Measurements from ENCODE around the gene RNASE11. TPM values are rescaled to one million over a fixed set of nuclear protein-coding genes. Genes with fewer than 3 reads are reported as not detected.
"Not testable (repeated sequence)": the region's sequence is repeated elsewhere in the genome, so short reads cannot be mapped to it uniquely, and the experiment has no call there.

RNASE11 gene
- total RNA-seq, 1 donor from 2014 or later: not detected

DNA sequence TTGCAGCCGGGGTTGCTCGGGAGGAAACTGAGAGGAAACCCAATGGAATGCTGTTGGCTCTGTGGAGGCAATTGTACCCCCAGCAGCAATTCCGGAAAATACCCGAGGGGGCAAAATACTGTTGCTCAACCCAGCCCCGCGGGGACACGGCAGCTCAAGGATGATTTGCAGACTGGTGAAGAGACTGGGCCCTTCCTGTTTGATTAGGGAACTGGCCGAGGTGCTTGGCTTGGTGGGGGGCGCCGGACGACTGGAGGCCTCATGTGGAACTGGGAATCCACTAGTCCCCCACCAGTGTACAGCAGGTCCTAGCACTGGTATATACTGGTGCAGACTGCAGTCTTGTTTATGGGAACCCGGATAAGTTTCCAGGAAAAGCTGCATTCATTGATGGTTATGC, 13.7 kb upstream of the RNASE11 start:
- DNase-seq (no peak), ATAC-seq (no peak)
- intact Hi-C loops (cut with micrococcal nuclease): loop anchor here (10.0 kb wide), 1 partner anchor 187 kb away; the partner anchor contains the start of gene TEP1

DNA sequence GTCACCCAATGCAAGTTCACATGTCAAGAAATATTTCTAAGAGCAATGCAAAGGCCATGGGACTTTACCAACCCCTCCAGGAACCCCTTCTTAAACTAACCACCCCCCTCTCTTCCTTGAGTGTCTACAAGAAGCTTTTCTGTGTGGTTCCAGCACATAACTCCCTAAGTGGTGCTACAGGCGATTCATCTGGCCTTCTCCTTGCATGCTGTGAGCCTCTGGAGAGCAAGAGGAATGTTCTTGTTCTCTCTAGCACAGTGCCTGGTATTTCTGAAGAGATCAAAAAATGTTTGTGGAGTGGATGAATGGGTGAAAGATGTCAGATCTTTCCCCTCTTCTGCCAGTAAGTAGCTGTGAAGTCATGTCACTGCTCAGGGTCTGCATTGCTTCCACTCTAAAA, 9.3 kb upstream of the RNASE11 start:
- intact Hi-C loops (cut with micrococcal nuclease): no loop called here
- DNase-seq: no peak
- ATAC-seq: no peak

DNA sequence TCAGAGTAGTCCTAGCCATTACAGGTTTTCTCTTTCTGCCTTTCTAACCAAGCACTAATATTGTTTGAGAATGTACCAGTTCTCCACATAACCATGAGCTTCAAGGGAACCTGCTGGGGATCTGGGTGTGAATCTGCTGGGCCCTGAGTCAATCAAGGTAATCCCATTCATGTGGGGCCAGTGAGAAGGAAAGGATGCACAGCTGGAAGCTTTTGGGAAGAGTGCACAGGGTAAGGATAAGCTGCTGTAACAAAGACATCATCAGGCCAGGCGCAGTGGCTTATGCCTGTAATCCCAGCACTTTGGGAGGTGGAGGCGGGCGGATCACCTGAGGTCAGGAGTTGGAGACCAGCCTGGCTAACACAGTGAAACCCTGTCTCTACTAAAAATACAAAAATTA, 7.9 kb upstream of the RNASE11 start:
- ATAC-seq; intact Hi-C loops (cut with micrococcal nuclease); DNase-seq: not testable (repeated sequence)

DNA sequence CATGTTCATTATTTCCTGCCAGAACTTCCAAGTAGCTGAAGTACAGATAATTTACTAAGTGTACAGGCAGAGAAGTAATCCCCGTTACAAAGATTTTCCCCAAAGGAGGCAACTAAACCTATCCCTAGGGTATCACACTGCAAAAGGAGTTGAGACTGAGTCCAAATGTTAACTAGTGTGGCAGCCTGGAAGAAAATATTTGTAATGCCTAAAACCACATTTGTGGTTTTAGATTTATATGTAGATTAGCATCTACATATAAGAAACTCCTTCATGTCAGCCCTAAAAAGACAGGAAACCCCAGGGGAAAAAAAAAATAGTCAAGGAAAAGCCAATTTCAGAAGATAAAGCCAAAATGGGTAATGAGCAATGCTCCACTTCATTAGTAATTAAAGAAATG, 4.8 kb upstream of the RNASE11 start:
- intact Hi-C loops (cut with micrococcal nuclease): no loop called here
- ATAC-seq (no peak), DNase-seq (no peak)

DNA sequence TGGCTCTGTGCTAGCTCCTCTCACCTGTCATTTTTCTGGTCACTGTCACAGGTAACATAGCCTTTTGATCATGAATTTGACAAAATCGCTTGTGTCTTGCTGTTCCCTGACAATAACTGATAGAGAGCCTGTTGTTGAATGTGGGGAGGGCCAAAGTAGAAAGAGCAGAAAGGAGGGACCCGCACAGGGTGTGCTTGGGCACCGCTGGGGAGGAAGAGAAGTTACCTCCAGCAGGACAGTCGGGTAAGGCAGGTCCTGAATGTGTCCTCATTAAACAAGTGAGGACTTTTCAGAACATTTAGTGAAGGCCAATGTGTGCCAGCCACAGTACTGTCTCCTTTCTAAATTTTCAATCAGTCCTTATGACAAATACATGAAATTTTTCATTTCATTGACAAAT, 3.4 kb upstream of the RNASE11 start, which contains the start of gene RNASE12:
TSS of gene RNASE12 (minus strand) at position 142 of the 400 bp plus-strand sequence. CDS start 653 bp downstream, outside the sequence.
- ATAC-seq (no peak), DNase-seq (no peak)
- intact Hi-C loops (cut with micrococcal nuclease): no loop called here

DNA sequence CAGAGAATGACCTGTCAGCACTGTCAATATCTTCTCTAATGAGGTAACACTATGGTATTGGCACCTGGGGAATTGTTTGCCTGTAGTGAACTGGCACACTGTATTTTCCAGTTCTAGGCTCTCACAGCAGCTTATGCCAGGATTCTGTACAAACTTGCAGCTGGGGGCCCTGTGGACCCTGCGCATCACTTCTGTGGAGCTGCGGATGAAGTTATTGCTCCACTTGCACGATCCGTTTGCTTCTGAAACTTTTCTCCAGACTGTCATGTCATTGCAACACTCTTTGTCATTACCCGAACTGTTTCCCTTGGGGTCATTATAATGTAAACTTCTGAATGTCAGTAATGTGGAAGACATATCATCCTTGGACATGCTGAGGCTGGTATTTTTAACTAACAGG, 3.9 kb downstream of the RNASE11 start:
- intact Hi-C loops (cut with micrococcal nuclease): no loop called here
- DNase-seq (no peak), ATAC-seq (no peak)

DNA sequence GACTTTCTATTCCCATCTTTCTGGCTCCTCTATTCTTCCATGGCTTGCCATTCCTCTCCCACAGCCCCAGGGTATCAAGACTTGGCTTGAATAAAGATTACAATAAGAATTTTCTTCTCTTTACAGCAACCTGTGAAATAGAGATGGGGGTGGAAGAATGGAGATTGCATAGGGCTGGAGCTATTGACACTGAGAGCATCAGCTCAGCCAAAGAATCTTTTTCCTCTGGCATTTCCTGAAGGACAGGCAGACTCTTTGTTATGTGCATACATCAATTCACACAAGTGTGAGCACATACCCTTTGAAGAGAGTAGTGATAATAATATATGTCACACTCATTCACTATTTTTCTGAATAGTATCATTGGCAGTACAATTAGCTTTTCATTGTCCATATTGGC, 4.7 kb downstream of the RNASE11 start:
- intact Hi-C loops (cut with micrococcal nuclease): no loop called here
- ATAC-seq: no peak
- DNase-seq: no peak

DNA sequence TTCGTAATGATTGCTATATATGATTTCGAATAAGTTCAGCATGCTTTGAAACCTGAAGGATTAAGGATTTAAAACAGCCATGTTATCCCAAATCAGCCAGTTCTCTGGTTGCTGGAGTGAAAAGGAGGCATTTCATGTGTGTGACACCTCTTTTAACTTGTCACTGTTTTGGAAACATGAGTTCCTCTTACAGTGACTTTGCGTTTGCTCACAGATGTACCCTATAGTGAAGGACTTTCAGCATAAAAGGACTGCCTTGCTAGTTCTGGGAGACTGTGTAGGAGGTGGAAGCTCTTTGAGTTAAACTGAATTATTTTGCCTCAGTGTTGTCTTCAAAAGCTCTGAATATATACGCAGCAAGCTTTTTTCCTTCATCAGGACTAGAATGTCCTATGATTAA, 7.6 kb downstream of the RNASE11 start:
- intact Hi-C loops (cut with micrococcal nuclease): no loop called here
- ATAC-seq (no peak), DNase-seq (no peak)

DNA sequence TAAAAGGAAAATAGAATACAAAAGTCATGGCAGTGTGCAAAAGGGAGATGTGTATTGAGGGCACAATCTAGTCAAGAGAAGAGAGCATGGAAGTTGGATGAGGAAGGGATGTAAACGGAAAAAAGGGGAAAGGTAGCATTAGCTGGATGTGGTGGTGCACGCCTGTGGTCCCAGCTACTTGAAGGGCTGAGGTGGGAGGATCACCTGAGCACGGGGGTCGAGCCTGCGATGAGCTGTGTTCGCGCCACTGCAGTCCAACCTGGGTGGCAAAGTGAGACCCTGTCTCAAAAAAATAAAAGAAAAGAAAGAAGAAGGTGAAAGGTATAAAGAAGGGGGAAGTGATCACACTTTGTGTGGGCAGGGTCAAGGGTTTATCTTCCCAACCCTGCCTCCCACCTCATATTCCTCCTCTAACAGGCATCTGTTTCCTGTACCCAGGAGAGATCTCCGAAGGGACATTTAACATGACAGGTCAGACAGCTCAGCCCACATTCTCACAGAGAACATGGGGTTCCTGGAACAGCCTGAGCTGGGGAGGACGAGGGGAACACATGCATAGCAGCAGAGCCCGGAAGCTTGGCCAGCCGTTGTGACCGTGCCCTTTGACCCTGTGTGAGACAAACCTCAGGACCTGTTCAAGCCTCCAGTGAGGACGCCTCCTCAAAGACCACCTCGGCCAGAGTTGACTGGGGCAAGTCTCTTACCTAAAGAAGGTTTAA, 8.9 kb downstream of the RNASE11 start:
- DNase-seq: no peak
- ATAC-seq: no peak
- intact Hi-C loops (cut with micrococcal nuclease): no loop called here

DNA sequence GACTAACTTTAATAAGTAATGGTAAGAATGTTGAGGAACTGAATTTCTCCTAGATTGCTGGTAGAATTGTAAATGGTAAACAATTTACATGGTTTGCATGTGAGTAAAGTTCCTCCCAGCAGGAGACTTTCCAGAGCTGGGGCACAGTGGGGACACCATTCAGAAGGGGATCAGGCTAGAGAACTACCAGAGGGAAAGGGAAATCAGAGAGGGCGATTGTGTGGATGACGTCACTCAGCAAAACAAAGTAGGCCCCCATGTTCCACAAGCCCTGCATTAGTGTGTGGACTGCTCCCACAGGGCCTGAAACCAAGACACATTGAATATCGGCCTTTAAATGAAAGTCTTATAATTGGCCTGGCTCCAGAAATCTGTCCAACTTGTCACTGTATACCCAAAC, 9.5 kb downstream of the RNASE11 start:
- ATAC-seq: no peak
- no peak for DNase-seq
- intact Hi-C loops (cut with micrococcal nuclease): no loop called here

DNA sequence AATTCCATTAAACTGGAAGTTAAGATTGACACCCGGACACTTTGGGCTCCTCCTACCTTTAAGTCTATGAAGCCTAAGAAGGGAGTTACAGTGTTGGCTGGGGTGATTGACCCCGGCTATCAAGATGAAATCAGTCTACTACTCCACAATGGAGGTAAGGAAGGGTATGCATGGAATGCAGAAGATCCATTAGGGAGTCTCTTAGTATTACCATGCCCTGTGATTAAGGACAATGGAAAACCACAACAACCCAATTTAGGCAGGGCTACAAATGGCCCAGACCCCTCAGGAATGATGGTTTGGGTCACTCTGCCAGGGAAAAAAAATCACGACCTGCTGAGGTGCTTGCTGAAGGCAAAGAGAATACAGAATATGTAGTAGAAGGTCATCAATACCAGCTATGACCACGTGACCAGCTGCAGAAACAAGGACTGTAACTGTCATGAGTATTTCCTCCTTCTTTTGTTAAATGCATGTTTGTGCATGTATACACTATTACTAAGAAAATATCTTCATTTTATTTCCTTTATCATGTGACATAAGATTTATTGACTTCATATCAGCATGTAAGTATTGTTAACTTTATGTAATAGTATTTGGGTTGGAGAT, 15.3 kb downstream of the RNASE11 start:
- DNase-seq; intact Hi-C loops (cut with micrococcal nuclease); ATAC-seq: not testable (repeated sequence)

DNA sequence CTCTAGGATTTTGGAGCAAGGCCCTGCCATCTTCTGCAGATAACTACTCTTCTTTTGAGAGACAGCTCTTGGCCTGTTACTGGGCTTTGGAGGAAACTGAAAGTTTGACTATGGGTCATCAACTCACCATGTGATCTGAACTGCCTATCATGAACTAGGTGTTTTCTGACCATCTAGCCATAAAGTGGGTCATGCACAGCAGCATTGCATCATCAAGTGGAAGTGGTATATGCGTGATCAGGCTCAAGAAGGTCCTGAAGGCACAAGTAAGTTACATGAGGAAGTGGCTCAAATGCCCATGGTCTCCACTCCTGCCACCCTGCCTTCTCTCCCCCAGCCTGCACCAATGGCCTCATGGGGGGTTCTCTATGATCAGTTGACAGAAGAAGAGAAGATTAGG, 17.1 kb downstream of the RNASE11 start:
- ATAC-seq; DNase-seq; intact Hi-C loops (cut with micrococcal nuclease): not testable (repeated sequence)

DNA sequence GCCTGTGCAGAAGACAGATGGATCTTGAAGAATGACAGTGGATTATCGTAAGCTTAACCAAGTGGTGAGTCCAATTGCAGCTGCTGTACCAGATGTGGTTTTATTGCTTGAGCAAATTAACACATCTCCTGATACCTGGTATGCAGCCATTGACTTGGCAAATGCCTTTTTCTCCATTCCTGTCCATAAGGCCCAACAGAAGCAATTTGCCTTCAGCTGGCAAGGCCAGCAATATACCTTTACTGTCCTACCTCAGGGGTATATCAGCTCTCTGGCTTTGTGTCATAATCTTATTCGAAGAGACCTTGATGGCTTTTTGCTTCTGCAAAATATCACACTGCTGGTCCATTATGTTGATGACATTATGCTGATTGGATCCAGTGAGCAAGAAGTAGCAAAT, 17.9 kb downstream of the RNASE11 start:
- intact Hi-C loops (cut with micrococcal nuclease); DNase-seq; ATAC-seq: not testable (repeated sequence)

DNA sequence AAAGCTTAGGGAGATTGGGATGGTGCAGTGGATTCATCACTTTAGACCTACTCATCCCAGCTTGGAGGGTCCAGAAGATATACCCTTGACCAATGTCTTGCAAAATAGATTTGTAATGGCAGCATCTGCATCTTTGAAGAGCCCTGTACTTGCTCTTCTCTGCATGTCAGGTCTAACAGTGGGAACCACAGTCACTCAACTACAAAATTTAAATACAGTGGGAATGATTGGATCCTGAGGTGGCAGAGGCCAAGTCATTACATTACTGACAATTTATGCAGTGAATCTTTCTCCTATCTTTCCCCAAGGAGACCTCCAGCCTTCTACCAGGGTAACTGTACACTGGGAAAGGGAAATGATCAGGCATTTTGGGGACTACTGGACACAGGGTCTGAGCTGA, 18.7 kb downstream of the RNASE11 start:
- ATAC-seq: no peak
- intact Hi-C loops (cut with micrococcal nuclease): no loop called here
- DNase-seq: no peak

DNA sequence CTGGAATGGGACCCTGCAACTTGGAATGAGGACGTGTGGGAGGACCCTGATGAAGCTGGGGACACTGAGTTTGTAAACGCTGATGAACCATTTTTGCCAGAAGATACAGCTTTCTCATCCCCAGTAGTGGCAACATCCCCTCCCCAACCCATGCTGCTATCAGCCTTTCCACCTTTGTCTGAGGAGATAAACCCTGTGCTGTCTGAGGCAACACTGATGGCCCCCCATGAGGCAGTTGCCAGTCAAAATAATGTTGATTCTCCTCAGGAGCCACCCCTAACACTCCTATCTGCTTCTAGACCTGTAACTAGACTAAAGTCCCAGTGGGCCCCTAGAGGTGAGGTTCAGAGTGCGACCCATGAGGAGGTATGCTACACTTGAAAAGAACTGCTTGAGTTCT, 19.4 kb downstream of the RNASE11 start:
- intact Hi-C loops (cut with micrococcal nuclease): no loop called here
- DNase-seq: no peak
- no peak for ATAC-seq

DNA sequence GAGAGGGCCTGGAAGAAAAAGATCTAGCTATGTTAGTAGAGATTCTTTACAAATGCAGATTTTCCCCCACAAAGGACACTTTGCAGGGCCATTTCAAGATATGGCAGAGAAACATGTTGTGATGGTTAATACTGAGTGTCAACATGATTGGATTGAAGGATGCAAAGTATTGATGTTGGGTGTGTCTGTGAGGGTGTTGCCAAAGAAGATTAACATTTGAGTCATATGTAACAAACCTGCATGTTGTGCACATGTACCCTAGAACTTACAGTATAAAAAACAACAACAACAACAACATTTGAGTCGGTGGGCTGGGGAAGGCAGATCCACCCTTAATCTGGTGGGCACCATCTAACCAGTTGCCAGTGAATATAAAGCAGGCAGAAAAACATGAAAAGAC, 20.6 kb downstream of the RNASE11 start:
- ATAC-seq; intact Hi-C loops (cut with micrococcal nuclease): not testable (repeated sequence)

DNA sequence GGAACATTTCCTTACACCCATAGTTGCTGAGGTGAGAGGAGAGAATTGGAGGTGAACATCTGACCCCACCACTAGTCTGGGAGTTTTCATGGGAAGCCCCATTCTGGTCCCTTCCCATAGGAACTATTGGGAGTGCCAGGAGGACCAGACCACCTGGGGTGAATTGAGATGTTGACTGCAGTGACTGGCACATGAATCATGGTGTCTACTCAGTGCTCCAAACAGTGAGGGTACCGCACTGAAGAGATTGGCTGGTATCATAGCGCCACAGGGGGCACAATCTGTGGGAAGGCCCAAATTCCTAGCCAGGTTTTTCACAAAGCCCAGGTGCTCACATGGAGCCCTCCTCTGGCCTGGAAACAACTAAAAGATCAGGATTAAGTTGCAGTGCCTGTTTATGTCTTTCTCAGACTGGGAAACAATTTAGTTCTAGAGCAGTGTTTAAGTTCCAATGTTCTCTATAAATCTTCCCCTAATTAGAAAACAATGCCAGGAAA, 23.3 kb downstream of the RNASE11 start:
- no peak for DNase-seq
- intact Hi-C loops (cut with micrococcal nuclease): no loop called here
- no peak for ATAC-seq

More for the DNA sequence above, 20.6 kb downstream of the RNASE11 start:
- not testable (repeated sequence) for DNase-seq

DNA sequence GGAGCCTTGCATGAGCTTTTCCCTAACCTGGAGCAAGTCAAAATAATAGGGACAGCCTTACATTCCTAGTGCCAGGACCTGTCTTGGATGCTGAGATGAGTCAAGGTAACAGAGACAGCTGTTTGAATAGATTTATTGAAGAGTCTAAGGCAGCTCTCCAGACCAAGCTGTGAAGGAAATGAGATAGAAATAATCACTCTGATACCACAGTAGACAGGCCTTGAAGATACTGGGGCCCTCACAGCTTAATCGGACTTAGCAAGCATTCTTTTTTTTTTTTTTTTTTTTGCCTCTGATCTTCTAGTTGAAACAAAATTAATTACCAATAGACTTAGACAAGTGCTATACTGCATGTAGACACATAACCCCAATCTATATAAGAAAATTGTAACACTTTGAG, 23.8 kb downstream of the RNASE11 start:
- ATAC-seq: no peak
- no peak for DNase-seq
- intact Hi-C loops (cut with micrococcal nuclease): no loop called here

DNA sequence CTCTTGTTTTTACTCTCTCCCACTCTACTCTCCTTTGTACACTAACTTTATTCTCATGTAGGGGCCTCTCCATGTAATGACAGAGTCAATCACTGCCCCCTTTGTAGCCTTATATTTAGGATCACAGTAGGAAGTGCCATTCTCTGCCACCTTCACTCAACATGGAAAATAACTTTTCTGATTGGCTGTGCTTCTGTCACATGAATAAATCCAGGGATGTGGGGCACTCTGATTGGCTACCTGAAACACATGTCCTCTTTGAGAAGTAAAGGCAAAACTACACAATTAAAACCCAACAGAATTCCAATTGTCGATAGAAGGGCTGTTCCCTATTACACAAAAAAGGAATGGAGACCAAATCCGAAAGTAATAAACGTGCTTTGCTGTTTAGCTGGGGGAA, 26.8 kb downstream of the RNASE11 start, which contains the start of gene RNASE9:
TSS of gene RNASE9 (minus strand) at position 87 of the 400 bp plus-strand sequence.
- no peak for DNase-seq
- intact Hi-C loops (cut with micrococcal nuclease): no loop called here

DNA sequence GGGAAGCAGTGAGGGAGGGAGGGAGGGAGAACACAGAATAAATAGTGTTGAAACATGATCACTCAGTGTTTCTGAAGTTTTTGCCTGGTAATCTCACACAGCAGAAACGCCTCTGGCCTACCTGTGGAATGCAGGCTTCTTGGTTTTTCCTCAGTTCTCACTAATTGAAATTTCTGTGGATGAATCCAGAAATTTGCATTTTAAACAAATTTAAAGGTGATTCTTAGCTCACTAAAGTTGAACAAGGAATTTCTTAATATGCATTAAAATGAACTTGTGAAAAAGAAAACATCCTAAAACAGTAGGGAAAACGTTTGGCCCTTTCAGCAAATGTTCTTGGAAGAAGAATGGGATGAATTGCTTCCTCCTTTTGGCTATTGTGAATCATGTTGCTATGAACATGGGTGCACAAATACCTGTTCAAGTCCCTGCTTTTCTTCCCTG, 28.3 kb downstream of the RNASE11 start:
- ATAC-seq (no peak), DNase-seq (no peak)
- intact Hi-C loops (cut with micrococcal nuclease): no loop called here

More for the DNA sequence above, 26.8 kb downstream of the RNASE11 start, which contains the start of gene RNASE9:
- ATAC-seq: no peak

DNA sequence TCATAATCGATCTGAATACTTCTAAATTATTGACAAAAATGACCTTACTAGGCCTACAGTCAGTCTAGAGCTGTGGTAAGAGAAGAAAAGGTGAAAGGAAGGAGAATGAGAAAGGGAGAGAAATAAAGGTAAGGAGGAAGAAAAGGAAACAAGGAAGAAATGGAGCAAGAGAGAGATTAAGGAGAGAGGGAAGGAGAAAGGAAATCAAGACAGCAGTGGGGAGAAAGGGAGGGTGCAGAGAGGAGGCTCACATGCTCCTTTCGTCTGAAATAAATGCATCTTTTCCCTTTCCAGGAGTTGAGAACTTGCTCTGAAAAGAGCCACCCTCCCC, 30.6 kb downstream of the RNASE11 start:
- intact Hi-C loops (cut with micrococcal nuclease): no loop called here
- ATAC-seq: no peak
- DNase-seq: no peak

Data from left ventricle myocardium superior (tissue), 1 donor.